ENCODE data around the gene AFAP1. TPM values are rescaled to one million over a fixed set of nuclear protein-coding genes. Genes with fewer than 3 reads are reported as not detected.
A peak's percentile ranks its signal among the peaks of the same experiment; 100 is the strongest.

Gene AFAP1
- total and polyA plus RNA-seq, 2 of the 4 experiments (the other 2 are of a cell fraction) = 48.2 to 80.9 TPM

GRCh38 chr4:7802093-7802726 is 137.5 kb downstream of the AFAP1 start:
- intact Hi-C loops (cut with micrococcal nuclease) (loop anchor here (2.0 kb wide), 1 partner anchor 127 kb away; no protein-coding TSS in a partner anchor), dilution Hi-C loops (cut with HindIII; ENCODE audit: low sequenced_read_pairs, unreplicated experiment) (no loop called here), in situ Hi-C loops (cut with MboI; ENCODE audit: low sequenced_read_pairs) (no loop called here)
- peak; percentile 85 for DNase-seq
- peak; percentile 84 for ATAC-seq (ENCODE audit: low read depth)
- no TSS peak for BruUV-seq (replicated peaks)
- Histone ChIP-seq H3K14ac (replicated peaks; ENCODE audit: low read depth, low read length) (0 out of 2 replicates have a peak overlapping the region, but pooled peaks have one; percentile 39), H4K91ac (ENCODE audit: insufficient read depth, low read depth, low read length) (no peak overlapping the region), H3K27ac (ENCODE audit: insufficient read depth, low read length) (no peak overlapping the region), H2BK20ac (ENCODE audit: low read depth, low read length) (peak overlapping the region; percentile 28; the same call in 1 of the 2 replicates), H2BK5ac (ENCODE audit: low read depth, low read length, poor library complexity, severe bottlenecking) (peak overlapping the region; percentile 19), H3K79me1 (ENCODE audit: low read depth in 1 of 2, low read length in 2 of 2) (peaks cover 35 to 89% of the 10 kb centered on the region in 2 experiments), H2AK5ac (ENCODE audit: low read depth, low read length) (peak overlapping the region; percentile 72), H2BK120ac (ENCODE audit: low read depth, low read length) (no peak overlapping the region), H2BK15ac (ENCODE audit: low read depth, low read length) (no peak overlapping the region), H3K4me3 (ENCODE audit: insufficient read depth, low read depth, low read length) (no peak overlapping the region), H3K56ac (ENCODE audit: extremely low read depth, insufficient read depth, low read length) (no peak overlapping the region), H4K8ac (ENCODE audit: low read depth in 2 of 2, low read length in 2 of 2) (peak overlapping the region in 1 of 2 experiments; percentile 70; a peak in 1 of 4 replicates), H3K27me3 (ENCODE audit: control insufficient read depth, insufficient read depth, low read length) (no peaks in the 10 kb centered on the region), H3K4me2 (ENCODE audit: low read depth, low read length) (no peak overlapping the region), H3K9ac (ENCODE audit: low read depth, low read length) (no peak overlapping the region), H3K23ac (ENCODE audit: low read depth, low read length) (no peak overlapping the region), H3K9me3 (ENCODE audit: control insufficient read depth, insufficient read depth, low read length) (no peaks in the 10 kb centered on the region), H3K4me1 (ENCODE audit: control insufficient read depth, insufficient read depth, low read length) (peaks cover 23% of the 10 kb centered on the region), H2AK9ac (replicated peaks; ENCODE audit: low read depth, low read length, poor library complexity) (no peak overlapping the region), H3K18ac (ENCODE audit: low read depth, low read length) (no peak overlapping the region), H2AFZ (replicated peaks; ENCODE audit: low read length, poor library complexity) (no peak overlapping the region), H3K9me1 (ENCODE audit: insufficient read depth, low read length) (peaks cover 14% of the 10 kb centered on the region), H3K36me3 (ENCODE audit: control insufficient read depth, insufficient read depth, low read length) (peaks cover 51% of the 10 kb centered on the region), H3K4ac (ENCODE audit: low read depth, low read length) (no peak overlapping the region; the same call in 1 of the 2 replicates), H4K20me1 (ENCODE audit: insufficient read depth, low read length) (no peaks in the 10 kb centered on the region), H4K5ac (ENCODE audit: low read depth, low read length) (no peak overlapping the region)
- POLR2A ChIA-PET (ENCODE audit: unreplicated experiment) = no interaction called here
- WGBS, 2 experiments (ENCODE audit: extremely low coverage in 2 of 2, insufficient read length in 1 of 2) = no CpG with 5 or more reads among the region's 6 CpGs
- CTCF ChIA-PET = interaction anchor here (0.6 to 1.6 kb wide), 19 partner anchors 9 to 397 kb away, joined by 3 to 7 read pairs (median 3); partner anchors contain the start of gene SH3TC1
- no peak for TF ChIP-seq NFE2L2 (IDR thresholded peaks at IDR 0.05; ENCODE audit: low read depth, low read length)
- no peak for TF ChIP-seq MAFK (IDR thresholded peaks at IDR 0.05; ENCODE audit: low read depth, low read length)
- TF ChIP-seq MAZ (IDR thresholded peaks at IDR 0.05; ENCODE audit: borderline replicate concordance, low read depth, low read length) = no peak
- TF ChIP-seq RFX5 (IDR thresholded peaks at IDR 0.05; ENCODE audit: low read depth, low read length) = no peak
- no peak for TF ChIP-seq RCOR1 (IDR thresholded peaks at IDR 0.05; ENCODE audit: insufficient replicate concordance, low read length)
- TF ChIP-seq USF2 (IDR thresholded peaks at IDR 0.05; ENCODE audit: low read depth, low read length) = no peak
- no peak for TF ChIP-seq POLR2A (IDR thresholded peaks at IDR 0.05; ENCODE audit: low read depth, low read length)
- peak; percentile 67 for TF ChIP-seq RAD21 (IDR thresholded peaks at IDR 0.05; ENCODE audit: low read length)
- TF ChIP-seq ELK1 (IDR thresholded peaks at IDR 0.05; ENCODE audit: borderline replicate concordance, low read depth, low read length) = no peak
- no peak for TF ChIP-seq CEBPB (IDR thresholded peaks at IDR 0.05; ENCODE audit: low read depth, low read length)
- peak; percentile 79 for TF ChIP-seq CTCF (conservative IDR thresholded peaks at IDR 0.05; ENCODE audit: low read depth, low read length)
- no peak for TF ChIP-seq MXI1 (IDR thresholded peaks at IDR 0.05; ENCODE audit: borderline replicate concordance, low read depth, low read length)
- peak; percentile 51 for TF ChIP-seq SMC3 (IDR thresholded peaks at IDR 0.05; ENCODE audit: low read depth, low read length)
- no peak for TF ChIP-seq BHLHE40 (IDR thresholded peaks at IDR 0.05; ENCODE audit: low read depth, low read length)
- no peak for TF ChIP-seq CHD1 (IDR thresholded peaks at IDR 0.05; ENCODE audit: low read depth, low read length)

Measured in IMR-90 (cell line).